OCI-LY7 (cell line): ENCODE results near the gene OPCML. TPM values are rescaled to one million over a fixed set of nuclear protein-coding genes. Genes with fewer than 3 reads are reported as not detected.

Experiments used
- BruUV-seq: library from RNA; stranded (reverse); fragments of 400-500 nt; replicated peaks from 2 replicates; lab custom pipeline; 2021; lab: Mats Ljungman, UMichigan
- CTCF ChIA-PET: fragments of 300-600 bp; sonication (Branson Sonifier 250); formaldehyde crosslinking; loops from one replicate; lab custom pipeline; 2022; ENCODE audit warnings: antibody characterized with exemption; ENCODE audit not compliant: unreplicated experiment; lab: Charles Lee
- POLR2A ChIA-PET: fragments of 300-600 bp; sonication (Branson Sonifier 250); formaldehyde crosslinking; loops from one replicate; lab custom pipeline; 2022; ENCODE audit warnings: antibody characterized with exemption; lab: Charles Lee
- DNase-seq: peaks from one replicate; pipeline ENCODE4 v3.0.0-alpha.2; 2015; ENCODE audit warnings: low spot score
- H2AFZ ChIP-seq: fragments of 200-600 bp; sonication (generic), shearing (Covaris generic); 2 replicates; pipeline ENCODE4 v1.6.1; 2014; ENCODE audit warnings: mild to moderate bottlenecking, antibody characterized with exemption, low read length, moderate library complexity
- H3K27ac ChIP-seq: fragments of 200-600 bp; sonication (generic); 2 replicates; pipeline ENCODE4 v1.5.1; 2014; ENCODE audit warnings: mixed run types, low read depth, mild to moderate bottlenecking, moderate library complexity, low read length, inconsistent platforms; ENCODE audit not compliant: poor library complexity, severe bottlenecking
- H3K36me3 ChIP-seq: fragments of 200-600 bp; sonication (generic); 2 replicates; pipeline ENCODE4 v1.6.1; 2014; ENCODE audit warnings: mild to moderate bottlenecking, antibody characterized with exemption, low read length, moderate library complexity, mixed read lengths; ENCODE audit not compliant: insufficient read depth
- H3K4me1 ChIP-seq: fragments of 200-600 bp; sonication (generic); 2 replicates; pipeline ENCODE4 v1.5.1; 2014; ENCODE audit warnings: mild to moderate bottlenecking, low read length; ENCODE audit not compliant: insufficient read depth, poor library complexity, severe bottlenecking
- H3K4me2 ChIP-seq: fragments of 200-600 bp; sonication (generic); 2 replicates; pipeline ENCODE4 v1.6.1; 2014; ENCODE audit warnings: mild to moderate bottlenecking, low read length
- H3K4me3 ChIP-seq: fragments of 200-600 bp; sonication (generic); 2 replicates; pipeline ENCODE4 v1.5.1; 2014; ENCODE audit warnings: mild to moderate bottlenecking, low read depth, low read length; ENCODE audit not compliant: poor library complexity, severe bottlenecking
- H3K79me2 ChIP-seq: fragments of 200-600 bp; sonication (generic); 2 replicates; pipeline ENCODE4 v1.6.1; 2016; ENCODE audit warnings: low read depth, mild to moderate bottlenecking, low read length, moderate library complexity, mixed read lengths; ENCODE audit not compliant: insufficient read depth
- H3K9me2 ChIP-seq: fragments of 200-600 bp; sonication (generic); 2 replicates; pipeline ENCODE4 v1.6.1; 2016; ENCODE audit warnings: mild to moderate bottlenecking, low read length, mixed read lengths; ENCODE audit not compliant: insufficient read depth
- H3K9me3 ChIP-seq: fragments of 200-600 bp; sonication (generic); 2 replicates; pipeline ENCODE4 v1.6.1; 2014; ENCODE audit warnings: mild to moderate bottlenecking, mixed run types, low read length, mixed read lengths
- H4K20me1 ChIP-seq: fragments of 200-600 bp; sonication (generic); 2 replicates; pipeline ENCODE4 v1.6.1; 2014; ENCODE audit warnings: mild to moderate bottlenecking, antibody characterized with exemption, low read length, moderate library complexity, mixed read lengths; ENCODE audit not compliant: insufficient read depth
- CTCF ChIP-seq: fragments of 200-600 bp; sonication (generic); conservative IDR thresholded peaks from 2 replicates; pipeline ENCODE4 v1.5.1; 2014; ENCODE audit warnings: mild to moderate bottlenecking, antibody characterized with exemption, low read length, moderate library complexity, mixed read lengths
- EZH2phosphoT487 ChIP-seq: fragments of 200-600 bp; sonication (generic); IDR thresholded peaks from 2 replicates; pipeline ENCODE4 v1.6.1; 2018; ENCODE audit warnings: low read depth, borderline replicate concordance, mild to moderate bottlenecking, mixed run types, antibody characterized with exemption, low read length, moderate library complexity, mixed read lengths
- intact Hi-C: fragments of 100-400 bp; cut with micrococcal nuclease; formaldehyde crosslinking; loops from one replicate; pipeline ENCODE4 v1.10.0; 2022; ENCODE audit not compliant: unreplicated experiment
- total RNA-seq, 2 experiments: library from RNA; depleted of rRNA in 1 of 2; stranded (reverse); fragments of >200 nt in 1 of 2; shearing (Covaris generic) in 1 of 2; gene quantifications; 2 replicates each; pipeline ENCODE4 v1.2.3, GENCODE V29; 2014 to 2022

OPCML gene
- total RNA-seq, 2 experiments from 2014 or later = not detected

GRCh38 chr11:132455044-132455443 lies 1077.3 kb downstream of the OPCML start:
- Histone ChIP-seq H3K27ac (no peak overlapping the region), H3K4me2 (no peak overlapping the region), H3K9me3 (no peaks in the 10 kb centered on the region), H3K79me2 (no peaks in the 10 kb centered on the region), H4K20me1 (no peaks in the 10 kb centered on the region), H2AFZ (no peak overlapping the region), H3K4me1 (no peaks in the 10 kb centered on the region), H3K36me3 (no peaks in the 10 kb centered on the region), H3K4me3 (no peak overlapping the region), H3K9me2 (no peaks in the 10 kb centered on the region)
- no peak for TF ChIP-seq CTCF
- no peak for TF ChIP-seq EZH2phosphoT487
- no peak for DNase-seq
- ChIA-PET CTCF (no interaction called here), POLR2A (no interaction called here)
- intact Hi-C loops = no loop called here
- no TSS peak for BruUV-seq

- TF ChIP-seq CTCF = no peak
- no peak for TF ChIP-seq EZH2phosphoT487
- no peaks in the 10 kb centered on the region for H3K9me3 ChIP-seq
- DNase-seq = no peak
- intact Hi-C loops = no loop called here
- BruUV-seq = no TSS peak
- no peaks in the 10 kb centered on the region for H3K79me2 ChIP-seq
- ChIA-PET POLR2A (no interaction called here), CTCF (no interaction called here)
- H4K20me1 ChIP-seq = no peaks in the 10 kb centered on the region
- no peak overlapping the region for H3K27ac ChIP-seq
- H2AFZ ChIP-seq = no peak overlapping the region
- no peaks in the 10 kb centered on the region for H3K36me3 ChIP-seq
- no peaks in the 10 kb centered on the region for H3K4me1 ChIP-seq
- H3K4me2 ChIP-seq = no peak overlapping the region
- H3K9me2 ChIP-seq = no peaks in the 10 kb centered on the region
- no peak overlapping the region for H3K4me3 ChIP-seq
Measured at GRCh38 chr11:132453406-132453805, 1078.9 kb downstream of the OPCML start.

GRCh38 chr11:132452616-132453015 lies 1079.7 kb downstream of the OPCML start:
- POLR2A ChIA-PET = interaction anchor here (0.6 kb wide), 1 partner anchor 1315 kb away, joined by 3 read pairs; no protein-coding TSS in a partner anchor
- CTCF ChIA-PET = no interaction called here
- TF ChIP-seq CTCF (no peak), EZH2phosphoT487 (no peak)
- Histone ChIP-seq H3K4me2 (no peak overlapping the region), H4K20me1 (no peaks in the 10 kb centered on the region), H3K4me1 (no peaks in the 10 kb centered on the region), H2AFZ (no peak overlapping the region), H3K27ac (no peak overlapping the region), H3K4me3 (no peak overlapping the region), H3K79me2 (no peaks in the 10 kb centered on the region), H3K9me3 (no peaks in the 10 kb centered on the region), H3K9me2 (no peaks in the 10 kb centered on the region), H3K36me3 (no peaks in the 10 kb centered on the region)
- BruUV-seq = no TSS peak
- no peak for DNase-seq
- intact Hi-C loops = no loop called here
